ENCODE data around the gene CORO6.

DNA sequence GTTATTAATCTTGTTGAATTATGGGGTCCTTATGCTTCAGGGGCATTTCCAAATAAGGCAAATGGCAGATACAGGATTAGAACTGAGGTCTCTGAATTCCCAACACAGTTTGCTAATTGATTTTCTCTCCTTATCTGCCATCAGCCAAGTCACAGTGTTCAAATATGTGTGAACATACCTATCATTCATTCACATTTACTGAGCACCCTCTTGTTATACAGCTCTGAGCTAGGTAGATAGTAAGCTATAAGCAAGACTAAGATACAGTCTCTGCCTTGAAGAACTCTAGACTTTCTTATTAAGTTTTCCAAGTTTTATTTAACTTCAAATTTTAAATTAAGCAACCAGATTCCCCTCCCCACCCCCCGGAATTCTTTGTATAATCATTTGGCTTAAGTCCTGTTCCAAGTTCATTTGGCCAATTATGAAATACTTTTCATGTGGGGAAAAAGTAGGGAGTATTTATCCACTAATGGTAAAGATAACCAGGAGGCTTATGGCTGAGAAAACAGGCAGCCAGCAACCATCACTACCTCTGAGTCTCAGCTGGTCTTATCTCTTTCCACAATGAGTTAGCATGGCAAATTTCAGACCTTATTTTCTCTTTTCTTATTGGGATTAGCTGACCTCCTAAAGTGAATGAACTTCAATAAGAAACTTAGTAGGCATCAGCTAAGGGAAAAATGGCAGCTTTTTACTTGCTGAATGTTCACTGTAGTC, 31.4 kb upstream of the CORO6 start:
- TF ChIP-seq YY1 (IDR thresholded peaks at IDR 0.05; ENCODE audit: insufficient read depth, insufficient read length) (no peak), ZNF274 (IDR thresholded peaks at IDR 0.05; ENCODE audit: low read depth, low read length) (no peak), SUZ12 (IDR thresholded peaks at IDR 0.05; ENCODE audit: extremely low read depth, insufficient read depth, insufficient read length) (no peak)

Data from NT2/D1 (cell line).